NCI-H2081 treated with DMSO at 0.1 percent for 48 hours (cell line): Measurements from ENCODE around the gene TPI1.
"Not testable (repeated sequence)": the region's sequence is repeated elsewhere in the genome, so short reads cannot be mapped to it uniquely, and the experiment has no call there.

Source experiments
- DNase-seq: peaks from one replicate; lab custom pipeline; 2025; lab: John Stamatoyannopoulos, UW

The TPI1 gene

GRCh38 chr12:6847676-6848075, 19.7 kb upstream of the TPI1 start:
- DNase-seq = no peak

- no peak for DNase-seq
These were observed 17.9 kb upstream of the TPI1 start for GRCh38 chr12:6849427-6849826.

- DNase-seq = no peak
These were observed 17.3 kb upstream of the TPI1 start for GRCh38 chr12:6849976-6850560.

GRCh38 chr12:6850796-6851152, 16.6 kb upstream of the TPI1 start:
- DNase-seq = no peak

- DNase-seq = peak; percentile 97
These were observed 16.0 kb upstream of the TPI1 start, which contains the start of gene CDCA3 for GRCh38 chr12:6851153-6851920. Gene CDCA3 (minus strand): TSS chr12:6851286. CDS start chr12:6850952, 334 bp downstream.

- DNase-seq = peak; percentile 98
These were observed 15.2 kb upstream of the TPI1 start, which contains the start of gene USP5 for GRCh38 chr12:6851921-6852650. Gene USP5 (plus strand): TSS chr12:6852150. CDS start chr12:6852180, 30 bp downstream.

- no peak for DNase-seq
These were observed 14.5 kb upstream of the TPI1 start for GRCh38 chr12:6852651-6853354.

- no peak for DNase-seq
These were observed 13.7 kb upstream of the TPI1 start for GRCh38 chr12:6853626-6854025.

- DNase-seq = no peak
These were observed 13.3 kb upstream of the TPI1 start for GRCh38 chr12:6854036-6854435.

GRCh38 chr12:6855322-6855721, 12.0 kb upstream of the TPI1 start:
- no peak for DNase-seq

GRCh38 chr12:6858799-6859198, 8.5 kb upstream of the TPI1 start:
- DNase-seq = no peak

- DNase-seq = no peak
These were observed 7.2 kb upstream of the TPI1 start for GRCh38 chr12:6860116-6860515.

GRCh38 chr12:6860942-6861341, 6.4 kb upstream of the TPI1 start:
- DNase-seq = no peak

GRCh38 chr12:6861391-6861790, 5.9 kb upstream of the TPI1 start:
- no peak for DNase-seq

GRCh38 chr12:6863033-6863432, 4.3 kb upstream of the TPI1 start:
- DNase-seq = no peak

- no peak for DNase-seq
These were observed 3.6 kb upstream of the TPI1 start for GRCh38 chr12:6863586-6864321.

GRCh38 chr12:6865307-6865706, 2.0 kb upstream of the TPI1 start:
- DNase-seq = not testable (repeated sequence)

GRCh38 chr12:6866163-6866919, 990 bp upstream of the TPI1 start:
- DNase-seq = no peak

GRCh38 chr12:6866920-6867412, 365 bp upstream of the TPI1 start:
- DNase-seq = no peak

GRCh38 chr12:6868211-6869048, 1.1 kb downstream of the TPI1 start:
- no peak for DNase-seq
